Raji (cell line): Measurements from ENCODE around the gene PGPEP1.
A peak's percentile ranks its signal among the peaks of the same experiment; 100 is the strongest.

Experiments used
- POLR2A ChIP-seq: IDR thresholded peaks from 2 replicates; pipeline ENCODE4 v1.6.1; 2011; ENCODE audit warnings: low read depth, low read length, control low read depth; ENCODE audit not compliant: insufficient read depth

The PGPEP1 gene

GRCh38 chr19:18340190-18340989, at the start of gene PGPEP1:
Gene PGPEP1 (plus strand): TSS chr19:18340598. CDS start chr19:18340682, 84 bp downstream.
- TF ChIP-seq POLR2A, result peak; percentile 77

GRCh38 chr19:18291019-18291524, 49.3 kb upstream of the PGPEP1 start:
- TF ChIP-seq POLR2A, result no peak

GRCh38 chr19:18291590-18292461, 48.6 kb upstream of the PGPEP1 start:
- no peak for TF ChIP-seq POLR2A

- no peak for TF ChIP-seq POLR2A
Observed at GRCh38 chr19:18292462-18292809, 48.0 kb upstream of the PGPEP1 start.

GRCh38 chr19:18292810-18293641, 47.4 kb upstream of the PGPEP1 start:
- no peak for TF ChIP-seq POLR2A

- no peak for TF ChIP-seq POLR2A
Observed at GRCh38 chr19:18293642-18294466, 46.5 kb upstream of the PGPEP1 start.

- no peak for TF ChIP-seq POLR2A
Observed at GRCh38 chr19:18294467-18294864, 45.9 kb upstream of the PGPEP1 start.

GRCh38 chr19:18295034-18295451, 45.4 kb upstream of the PGPEP1 start:
- no peak for TF ChIP-seq POLR2A

GRCh38 chr19:18297308-18297707, 43.1 kb upstream of the PGPEP1 start:
- TF ChIP-seq POLR2A, result no peak

- no peak for TF ChIP-seq POLR2A
Observed at GRCh38 chr19:18298601-18299000, 41.8 kb upstream of the PGPEP1 start.

- no peak for TF ChIP-seq POLR2A
Observed at GRCh38 chr19:18299654-18300053, 40.7 kb upstream of the PGPEP1 start.

GRCh38 chr19:18300930-18301717, 39.3 kb upstream of the PGPEP1 start:
- TF ChIP-seq POLR2A, result no peak

GRCh38 chr19:18301718-18302111, 38.7 kb upstream of the PGPEP1 start:
- no peak for TF ChIP-seq POLR2A

- TF ChIP-seq POLR2A, result no peak
Observed at GRCh38 chr19:18304208-18304457, 36.3 kb upstream of the PGPEP1 start.
